Stomach smooth muscle (tissue), 2 donors: ENCODE results near the gene UFSP2.

Experiments used
- H3K27ac ChIP-seq: one replicate; pipeline ENCODE4 v1.7.0; 2013; ENCODE audit warnings: mild to moderate bottlenecking, low read length, inconsistent platforms
- H3K27me3 ChIP-seq, 2 donors: one replicate each; pipeline ENCODE4 v1.7.0; 2013; ENCODE audit warnings: low read length in 2 of 2; ENCODE audit not compliant: insufficient read depth in 2 of 2, control insufficient read depth in 1 of 2
- H3K36me3 ChIP-seq, 2 donors: one replicate each; pipeline ENCODE4 v1.7.0; 2013; ENCODE audit warnings: low read length in 2 of 2; ENCODE audit not compliant: control insufficient read depth in 2 of 2, insufficient read depth in 2 of 2
- H3K4me1 ChIP-seq: one replicate; pipeline ENCODE4 v1.7.0; 2013; ENCODE audit warnings: low read length; ENCODE audit not compliant: control insufficient read depth, insufficient read depth
- H3K4me3 ChIP-seq, 2 donors: one replicate each; pipeline ENCODE4 v1.7.0; 2013; ENCODE audit warnings: low read length in 2 of 2
- H3K9ac ChIP-seq, 2 donors: one replicate each; pipeline ENCODE4 v1.7.0; 2013; ENCODE audit warnings: low read length in 2 of 2, mild to moderate bottlenecking in 1 of 2
- H3K9me3 ChIP-seq, 2 donors: one replicate each; pipeline ENCODE4 v1.7.0; 2013; ENCODE audit warnings: low read length in 2 of 2; ENCODE audit not compliant: control insufficient read depth in 2 of 2
- donor health status: healthy.
- donor health status: Pancreatic carcinoma.

The UFSP2 gene

GRCh38 chr4:185465707-185466106 lies 39.9 kb upstream of the UFSP2 start:
- H3K4me3 ChIP-seq = no peak overlapping the region
- H3K36me3 ChIP-seq = no peaks in the 10 kb centered on the region
- H3K4me1 ChIP-seq = peaks cover 4% of the 10 kb centered on the region
- H3K27ac ChIP-seq = no peak overlapping the region
- H3K9ac ChIP-seq = no peak overlapping the region
- H3K27me3 ChIP-seq = no peaks in the 10 kb centered on the region
- no peaks in the 10 kb centered on the region for H3K9me3 ChIP-seq

GRCh38 chr4:185464887-185465286 lies 39.1 kb upstream of the UFSP2 start:
- H3K9ac ChIP-seq = no peak overlapping the region
- H3K27me3 ChIP-seq = no peaks in the 10 kb centered on the region
- no peaks in the 10 kb centered on the region for H3K9me3 ChIP-seq
- no peaks in the 10 kb centered on the region for H3K4me1 ChIP-seq
- no peaks in the 10 kb centered on the region for H3K36me3 ChIP-seq
- no peak overlapping the region for H3K27ac ChIP-seq
- H3K4me3 ChIP-seq = no peak overlapping the region

DNA sequence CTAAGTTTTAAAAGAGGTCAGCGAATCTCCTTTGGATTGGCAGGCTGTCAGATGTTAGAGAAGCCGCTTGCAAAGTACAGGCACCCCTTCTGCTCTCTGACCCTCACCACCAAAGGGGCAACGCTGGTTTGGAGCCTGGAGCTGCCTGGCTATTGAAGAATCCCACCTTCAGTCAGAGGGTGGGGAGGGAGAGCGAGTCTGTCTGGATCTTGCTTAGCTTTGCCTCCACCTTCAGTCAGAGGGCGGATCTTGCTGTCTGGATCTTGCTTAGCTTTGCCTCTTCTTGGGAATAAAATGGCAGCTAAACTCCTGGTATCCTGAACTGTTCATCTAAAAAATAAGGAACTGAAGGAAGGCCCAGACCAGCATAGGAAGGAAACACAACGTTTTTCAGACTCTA lies 38.4 kb upstream of the UFSP2 start:
- Histone ChIP-seq H3K27me3 (no peaks in the 10 kb centered on the region), H3K9ac (no peak overlapping the region), H3K36me3 (no peaks in the 10 kb centered on the region), H3K4me3 (no peak overlapping the region), H3K27ac (no peak overlapping the region), H3K9me3 (no peaks in the 10 kb centered on the region), H3K4me1 (no peaks in the 10 kb centered on the region)

GRCh38 chr4:185463541-185463940 lies 37.8 kb upstream of the UFSP2 start:
- H3K36me3 ChIP-seq = no peaks in the 10 kb centered on the region
- H3K4me3 ChIP-seq = no peak overlapping the region
- H3K9ac ChIP-seq = no peak overlapping the region
- H3K9me3 ChIP-seq = no peaks in the 10 kb centered on the region
- H3K27ac ChIP-seq = no peak overlapping the region
- H3K4me1 ChIP-seq = no peaks in the 10 kb centered on the region
- H3K27me3 ChIP-seq = no peaks in the 10 kb centered on the region

GRCh38 chr4:185461565-185461964 lies 35.8 kb upstream of the UFSP2 start:
- Histone ChIP-seq H3K9ac (no peak overlapping the region), H3K9me3 (no peaks in the 10 kb centered on the region), H3K36me3 (no peaks in the 10 kb centered on the region), H3K4me3 (no peak overlapping the region), H3K4me1 (no peaks in the 10 kb centered on the region), H3K27me3 (no peaks in the 10 kb centered on the region), H3K27ac (no peak overlapping the region)

DNA sequence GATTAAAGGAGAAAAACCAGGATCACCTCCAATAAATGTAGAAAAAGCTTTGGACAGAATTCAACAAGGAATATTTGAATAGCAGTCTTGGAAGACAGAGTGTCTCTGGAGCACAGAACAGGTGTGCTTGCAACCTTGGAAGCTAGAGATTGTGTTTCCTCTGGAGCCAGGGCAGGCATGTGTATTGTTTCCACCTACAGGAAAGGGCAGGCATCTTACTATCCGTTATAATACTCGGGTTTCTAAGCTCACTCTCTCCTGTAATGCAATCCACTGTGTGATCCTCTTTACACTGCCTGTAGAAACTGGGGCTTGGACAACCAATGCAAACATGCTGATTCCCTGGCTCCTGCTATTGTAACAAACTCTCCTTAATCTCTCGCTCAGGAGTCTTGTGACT lies 31.4 kb upstream of the UFSP2 start:
- no peaks in the 10 kb centered on the region for H3K27me3 ChIP-seq
- H3K36me3 ChIP-seq = no peaks in the 10 kb centered on the region
- no peaks in the 10 kb centered on the region for H3K9me3 ChIP-seq
- H3K4me1 ChIP-seq = no peaks in the 10 kb centered on the region
- H3K4me3 ChIP-seq = no peak overlapping the region
- no peak overlapping the region for H3K9ac ChIP-seq
- no peak overlapping the region for H3K27ac ChIP-seq

DNA sequence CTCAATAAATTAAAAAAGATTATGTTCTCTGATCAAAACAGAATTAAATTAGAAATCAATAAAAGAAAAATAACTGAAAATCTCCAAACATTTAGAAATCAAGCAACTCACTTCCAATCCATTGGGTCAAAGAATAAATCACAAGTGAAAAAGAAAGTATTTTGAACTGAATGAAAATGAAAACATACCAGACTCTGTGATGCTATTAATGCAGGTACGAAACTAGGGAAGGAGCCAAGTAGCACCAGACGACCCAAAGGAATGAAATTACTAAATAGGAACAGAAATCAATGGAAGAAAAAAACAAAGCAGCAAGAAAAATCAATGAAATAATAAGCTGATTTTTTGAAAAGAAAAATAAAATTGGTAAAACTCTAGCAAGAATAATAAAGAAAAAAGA lies 30.4 kb upstream of the UFSP2 start:
- H3K9ac ChIP-seq = no peak overlapping the region
- no peak overlapping the region for H3K27ac ChIP-seq
- H3K27me3 ChIP-seq = no peaks in the 10 kb centered on the region
- H3K4me1 ChIP-seq = no peaks in the 10 kb centered on the region
- no peaks in the 10 kb centered on the region for H3K9me3 ChIP-seq
- H3K4me3 ChIP-seq = no peak overlapping the region
- no peaks in the 10 kb centered on the region for H3K36me3 ChIP-seq

GRCh38 chr4:185445209-185445608 lies 19.4 kb upstream of the UFSP2 start:
- Histone ChIP-seq H3K27me3 (no peaks in the 10 kb centered on the region), H3K4me1 (no peaks in the 10 kb centered on the region), H3K27ac (no peak overlapping the region), H3K9ac (no peak overlapping the region), H3K9me3 (no peaks in the 10 kb centered on the region), H3K36me3 (no peaks in the 10 kb centered on the region), H3K4me3 (no peak overlapping the region)

- Histone ChIP-seq H3K9me3 (no peaks in the 10 kb centered on the region), H3K4me3 (no peak overlapping the region), H3K36me3 (no peaks in the 10 kb centered on the region), H3K27ac (no peak overlapping the region), H3K9ac (no peak overlapping the region), H3K4me1 (no peaks in the 10 kb centered on the region), H3K27me3 (no peaks in the 10 kb centered on the region)
Measured at GRCh38 chr4:185441479-185441878, 15.7 kb upstream of the UFSP2 start.

DNA sequence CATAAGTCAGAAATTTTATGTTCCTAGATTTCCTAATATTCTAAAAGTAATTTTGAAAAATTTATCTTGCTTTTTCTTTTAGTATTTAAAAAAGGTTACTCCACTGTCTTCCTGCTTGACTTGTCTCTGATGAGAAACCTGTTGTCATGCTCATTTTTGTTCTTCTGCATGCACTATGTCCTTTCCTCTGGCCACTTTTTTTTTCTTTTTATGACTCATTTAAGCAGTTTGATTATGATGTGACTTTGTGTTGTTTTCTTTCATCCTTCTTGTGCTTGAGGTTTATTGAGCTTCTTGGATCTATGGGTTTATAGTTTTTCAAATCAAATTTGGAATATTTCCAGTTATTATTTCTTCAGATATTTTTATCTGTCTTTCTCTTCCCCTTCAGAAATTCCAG lies 12.0 kb upstream of the UFSP2 start:
- H3K9me3 ChIP-seq = no peaks in the 10 kb centered on the region
- no peaks in the 10 kb centered on the region for H3K4me1 ChIP-seq
- H3K36me3 ChIP-seq = no peaks in the 10 kb centered on the region
- no peak overlapping the region for H3K27ac ChIP-seq
- H3K4me3 ChIP-seq = no peak overlapping the region
- H3K9ac ChIP-seq = no peak overlapping the region
- H3K27me3 ChIP-seq = no peaks in the 10 kb centered on the region

DNA sequence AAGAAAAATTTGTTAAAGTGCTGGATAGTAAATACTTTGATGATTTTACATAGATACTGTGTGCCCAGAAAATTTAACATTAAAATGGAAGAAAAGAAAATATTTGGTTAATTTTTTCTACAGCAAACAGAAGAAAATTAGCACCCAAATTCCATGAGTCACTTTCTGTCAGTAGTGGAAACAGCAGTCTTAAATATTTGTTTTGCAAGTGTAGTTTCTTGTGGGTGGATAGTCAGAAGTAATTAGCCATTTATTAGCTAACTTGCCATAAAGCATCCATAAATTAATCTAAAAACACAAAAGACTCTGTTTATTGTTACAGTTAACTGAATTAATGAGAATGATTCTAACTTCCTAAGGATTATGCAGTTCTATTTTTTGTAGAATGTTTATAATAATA lies 9.7 kb upstream of the UFSP2 start:
- Histone ChIP-seq H3K4me1 (no peaks in the 10 kb centered on the region), H3K27ac (no peak overlapping the region), H3K9me3 (no peaks in the 10 kb centered on the region), H3K4me3 (no peak overlapping the region), H3K36me3 (no peaks in the 10 kb centered on the region), H3K27me3 (no peaks in the 10 kb centered on the region), H3K9ac (no peak overlapping the region)

DNA sequence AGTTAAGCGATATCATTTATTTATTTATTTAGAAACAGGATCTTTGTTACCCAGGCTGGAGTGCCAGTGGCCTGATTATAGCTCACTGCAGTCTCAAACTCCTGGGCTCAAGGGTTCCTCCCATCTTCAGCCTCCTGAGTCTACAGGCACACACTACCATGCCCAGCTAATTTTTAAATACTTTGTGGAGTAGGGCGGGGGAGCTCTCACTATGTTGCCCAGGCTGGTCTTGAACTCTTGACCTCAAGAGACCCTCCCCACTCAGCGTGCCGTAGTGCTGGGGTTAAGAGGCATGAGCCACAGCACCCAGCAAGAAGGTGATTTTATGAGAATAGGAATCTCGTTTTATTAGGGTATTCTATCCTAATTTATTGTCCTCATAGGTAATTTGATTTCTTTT lies 3.9 kb upstream of the UFSP2 start:
- Histone ChIP-seq H3K4me3 (no peak overlapping the region), H3K9ac (no peak overlapping the region), H3K36me3 (no peaks in the 10 kb centered on the region), H3K27ac (no peak overlapping the region), H3K27me3 (no peaks in the 10 kb centered on the region), H3K4me1 (peaks cover 11% of the 10 kb centered on the region), H3K9me3 (no peaks in the 10 kb centered on the region)
